Cardiac muscle cell (in vitro differentiated cells and primary cell): ENCODE measurements around the gene LYST. TPM values are rescaled to one million over a fixed set of nuclear protein-coding genes. Genes with fewer than 3 reads are reported as not detected.

Experiments
- DNase-seq, 2 donors: peaks; one replicate each; pipeline versions ENCODE4 v3.0.0 to v3.0.0-alpha.2; 2010 to 2017; ENCODE audit warnings: low read depth in 1 of 2, low spot score in 1 of 2
- H3K27ac ChIP-seq: fragments of 200-600 bp; sonication (generic); 2 replicates; pipeline ENCODE4 v1.5.1; 2016
- H3K27me3 ChIP-seq: fragments of 200-600 bp; sonication (generic); 2 replicates; pipeline ENCODE4 v1.6.0; 2016; ENCODE audit warnings: control low read depth
- H3K36me3 ChIP-seq: fragments of 200-600 bp; sonication (generic); 2 replicates; pipeline ENCODE4 v1.5.1; 2016; ENCODE audit warnings: control low read depth
- H3K4me1 ChIP-seq: fragments of 200-600 bp; sonication (generic); 2 replicates; pipeline ENCODE4 v1.8.1; 2017; ENCODE audit warnings: low read depth, mild to moderate bottlenecking, mixed run types
- H3K4me3 ChIP-seq: fragments of 200-600 bp; sonication (generic); 2 replicates; pipeline ENCODE4 v1.5.1; 2016; ENCODE audit warnings: mild to moderate bottlenecking
- H3K9me3 ChIP-seq: fragments of 200-600 bp; sonication (generic); 2 replicates; pipeline ENCODE4 v1.5.1; 2017; ENCODE audit warnings: low read depth, mild to moderate bottlenecking, control low read depth
- CTCF ChIP-seq: IDR thresholded peaks from 2 replicates; pipeline ENCODE4 v1.5.1; 2012; ENCODE audit warnings: low read depth, mild to moderate bottlenecking, low read length
- polyA plus RNA-seq: library from polyadenylated mRNA; unstranded; fragments of >200 nt; fragmentation: Nextera tagmentation; extraction: Ambion mirVana; gene quantifications from 2 replicates; pipeline ENCODE4 v1.2.1, GENCODE V29; 2016
- total RNA-seq: library from RNA; depleted of rRNA; stranded (reverse); fragments of >200 nt; gene quantifications from 2 replicates; pipeline ENCODE4 v1.2.3, GENCODE V29; 2016

The LYST gene
- total and polyA plus RNA-seq, 2 experiments from 2014 or later: 4.5 to 5.2 TPM

GRCh38 chr1:235712812-235713211 is 153.9 kb downstream of the LYST start:
- Histone ChIP-seq H3K27ac (no peak overlapping the region), H3K4me3 (no peak overlapping the region), H3K4me1 (no peaks in the 10 kb centered on the region), H3K36me3 (peaks cover 4% of the 10 kb centered on the region), H3K9me3 (no peaks in the 10 kb centered on the region), H3K27me3 (no peaks in the 10 kb centered on the region)
- no peak for DNase-seq
- no peak for TF ChIP-seq CTCF

GRCh38 chr1:235710687-235711086 is 156.0 kb downstream of the LYST start:
- no peak for DNase-seq
- peaks cover 4% of the 10 kb centered on the region for H3K36me3 ChIP-seq
- no peaks in the 10 kb centered on the region for H3K27me3 ChIP-seq
- no peaks in the 10 kb centered on the region for H3K9me3 ChIP-seq
- H3K4me1 ChIP-seq: no peaks in the 10 kb centered on the region
- H3K4me3 ChIP-seq: no peak overlapping the region
- TF ChIP-seq CTCF: no peak
- H3K27ac ChIP-seq: no peak overlapping the region

GRCh38 chr1:235709018-235709417 is 157.7 kb downstream of the LYST start:
- TF ChIP-seq CTCF: no peak
- no peaks in the 10 kb centered on the region for H3K36me3 ChIP-seq
- H3K9me3 ChIP-seq: no peaks in the 10 kb centered on the region
- no peaks in the 10 kb centered on the region for H3K27me3 ChIP-seq
- H3K27ac ChIP-seq: no peak overlapping the region
- H3K4me1 ChIP-seq: no peaks in the 10 kb centered on the region
- DNase-seq: no peak
- H3K4me3 ChIP-seq: no peak overlapping the region

DNA sequence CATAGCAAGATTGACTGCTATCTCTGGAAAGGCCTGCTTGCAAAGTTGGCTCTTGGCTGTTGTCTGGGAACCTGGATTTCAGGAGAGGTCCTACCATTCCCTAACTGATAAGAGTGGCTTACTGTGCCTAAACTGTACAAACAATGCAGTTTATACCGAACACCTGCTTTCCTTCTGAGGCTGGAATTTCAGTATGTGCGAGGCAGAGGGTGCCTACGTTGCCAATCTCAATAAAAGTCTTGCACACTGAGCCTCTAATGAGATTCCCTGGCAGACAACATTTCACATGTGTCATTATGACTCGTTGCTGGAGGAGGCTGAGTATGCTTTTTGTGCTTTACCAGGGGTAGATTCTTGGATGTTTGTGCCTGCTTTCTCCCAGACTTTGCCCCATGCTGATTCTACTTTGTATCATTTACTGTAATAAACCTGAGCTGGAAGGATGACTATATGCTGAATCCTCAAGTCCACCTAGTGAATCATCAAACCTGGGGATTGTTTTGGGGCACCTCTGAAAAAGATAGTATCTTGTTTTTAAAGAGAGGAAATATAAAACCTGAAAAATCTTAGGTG is 158.2 kb downstream of the LYST start:
- H3K27ac ChIP-seq: no peak overlapping the region
- TF ChIP-seq CTCF: no peak

GRCh38 chr1:235703506-235703905 is 163.2 kb downstream of the LYST start:
- no peaks in the 10 kb centered on the region for H3K27me3 ChIP-seq
- H3K4me3 ChIP-seq: no peak overlapping the region
- TF ChIP-seq CTCF: no peak
- H3K27ac ChIP-seq: no peak overlapping the region
- no peaks in the 10 kb centered on the region for H3K9me3 ChIP-seq
- peak in 1 of 2 donors; percentile 43 for DNase-seq
- no peaks in the 10 kb centered on the region for H3K36me3 ChIP-seq
- no peaks in the 10 kb centered on the region for H3K4me1 ChIP-seq

More for the DNA sequence above, 158.2 kb downstream of the LYST start:
- no peak for DNase-seq
- Histone ChIP-seq H3K4me1 (no peaks in the 10 kb centered on the region), H3K36me3 (no peaks in the 10 kb centered on the region), H3K9me3 (no peaks in the 10 kb centered on the region), H3K4me3 (no peak overlapping the region), H3K27me3 (no peaks in the 10 kb centered on the region)

DNA sequence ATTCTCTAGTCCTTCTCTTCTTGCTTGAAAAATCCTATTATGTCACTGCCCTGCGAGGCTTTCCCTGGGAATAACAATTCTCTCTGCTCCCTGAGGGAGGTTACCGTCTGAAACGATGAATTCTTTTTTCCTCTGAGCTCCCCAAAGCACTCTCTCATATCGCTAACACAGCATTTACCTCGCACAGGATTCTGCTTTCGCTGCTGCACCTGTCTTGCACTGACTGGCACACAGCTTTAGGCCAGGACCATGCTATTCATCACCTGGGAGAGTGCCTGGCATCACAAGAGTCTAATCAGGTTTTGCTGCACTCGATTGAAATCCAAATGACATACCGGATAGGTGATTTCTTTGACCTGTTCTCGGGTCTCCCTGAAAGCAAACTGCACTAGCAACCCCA is 164.3 kb downstream of the LYST start:
- H3K9me3 ChIP-seq: no peaks in the 10 kb centered on the region
- DNase-seq: no peak
- no peak overlapping the region for H3K4me3 ChIP-seq
- H3K36me3 ChIP-seq: no peaks in the 10 kb centered on the region
- H3K27me3 ChIP-seq: no peaks in the 10 kb centered on the region
- H3K4me1 ChIP-seq: no peaks in the 10 kb centered on the region
- no peak for TF ChIP-seq CTCF
- no peak overlapping the region for H3K27ac ChIP-seq
